Fibroblast of lung (primary cell): ENCODE measurements around the gene MRPS12. TPM values are rescaled to one million over a fixed set of nuclear protein-coding genes. Genes with fewer than 3 reads are reported as not detected.

Source experiments
- DNase-seq, 2 donors: peaks; one replicate each; pipeline versions ENCODE4 v3.0.0 to v3.0.0-alpha.2; 2010; ENCODE audit warnings: low read depth in 2 of 2
- H2AFZ ChIP-seq: 2 replicates; pipeline ENCODE4 v1.5.1; 2012; ENCODE audit warnings: low read length, control low read depth, inconsistent platforms
- H3K27ac ChIP-seq: 2 replicates; pipeline ENCODE4 v1.5.1; 2011; ENCODE audit warnings: low read length, control low read depth; ENCODE audit not compliant: insufficient read depth
- H3K27me3 ChIP-seq: 2 replicates; pipeline ENCODE4 v1.5.1; 2011; ENCODE audit warnings: mild to moderate bottlenecking, low read length; ENCODE audit not compliant: control insufficient read depth, insufficient read depth
- H3K36me3 ChIP-seq: 2 replicates; pipeline ENCODE4 v1.5.1; 2011; ENCODE audit warnings: low read length; ENCODE audit not compliant: control insufficient read depth, insufficient read depth
- H3K4me1 ChIP-seq: 2 replicates; pipeline ENCODE4 v1.5.1; 2011; ENCODE audit warnings: low read length; ENCODE audit not compliant: control insufficient read depth, insufficient read depth; ENCODE audit errors: extremely low read depth
- H3K4me2 ChIP-seq: 2 replicates; pipeline ENCODE4 v1.5.1; 2011; ENCODE audit warnings: low read length, control low read depth; ENCODE audit not compliant: insufficient read depth; ENCODE audit errors: extremely low read depth
- H3K4me3 ChIP-seq, 4 experiments: fragments of 200-600 bp in 1 of 4; sonication (generic) in 1 of 4; replicated peaks in 1 of 4; 2 replicates each; pipeline ENCODE4 v1.5.1; 2011 to 2016; ENCODE audit warnings: low read length in 4 of 4, low read depth in 3 of 4, mild to moderate bottlenecking in 3 of 4, control low read depth in 2 of 4, inconsistent platforms in 1 of 4, mixed read lengths in 1 of 4; ENCODE audit not compliant: insufficient read depth in 1 of 4; ENCODE audit errors: control extremely low read depth in 1 of 4
- H3K79me2 ChIP-seq: 2 replicates; pipeline ENCODE4 v1.5.1; 2012; ENCODE audit warnings: mild to moderate bottlenecking, low read length, inconsistent platforms; ENCODE audit not compliant: control insufficient read depth, insufficient read depth
- H3K9ac ChIP-seq: 2 replicates; pipeline ENCODE4 v1.5.1; 2011; ENCODE audit warnings: mild to moderate bottlenecking, low read length, control low read depth; ENCODE audit not compliant: insufficient read depth
- H3K9me3 ChIP-seq: 2 replicates; pipeline ENCODE4 v1.5.1; 2012; ENCODE audit warnings: low read depth, low read length; ENCODE audit not compliant: control insufficient read depth, insufficient read depth
- H4K20me1 ChIP-seq: 2 replicates; pipeline ENCODE4 v1.5.1; 2011; ENCODE audit warnings: low read length; ENCODE audit not compliant: control insufficient read depth, insufficient read depth; ENCODE audit errors: extremely low read depth
- EZH2 ChIP-seq: IDR thresholded peaks from 2 replicates; pipeline ENCODE4 v1.5.1; 2012; ENCODE audit warnings: low read length, control low read depth, mild to moderate bottlenecking; ENCODE audit errors: missing control alignments
- polyA plus RNA-seq, 2 donors: library from polyadenylated mRNA; depleted of rRNA in 1 of 2; stranded (reverse) in 1 of 2; unstranded in 1 of 2; fragments of >200 nt; gene quantifications; 2 replicates each; pipeline ENCODE4 v1.2.1, GENCODE V29; 2011 to 2012; ENCODE audit warnings: missing spikeins in 1 of 2
- total RNA-seq: library from RNA; depleted of rRNA; stranded (reverse); fragments of >200 nt; gene quantifications from 2 replicates; pipeline ENCODE4 v1.2.1, GENCODE V29; 2014
- TF ChIP-seq, protein P1 (sequence below), 2 donors: IDR thresholded peaks in 1 of 2; conservative IDR thresholded peaks in 1 of 2; 1 replicate in 1 of 2; 2 replicates in 1 of 2; pipeline ENCODE4 v1.5.1; 2011 to 2012; ENCODE audit warnings: low read length in 2 of 2, control low read depth in 1 of 2, inconsistent platforms in 1 of 2, low read depth in 1 of 2, mild to moderate bottlenecking in 1 of 2

Gene MRPS12
- total and polyA plus RNA-seq, 2 donors (not counting 1 experiment from before 2014, with no cell fraction given) = 14.7 to 21.8 TPM

DNA sequence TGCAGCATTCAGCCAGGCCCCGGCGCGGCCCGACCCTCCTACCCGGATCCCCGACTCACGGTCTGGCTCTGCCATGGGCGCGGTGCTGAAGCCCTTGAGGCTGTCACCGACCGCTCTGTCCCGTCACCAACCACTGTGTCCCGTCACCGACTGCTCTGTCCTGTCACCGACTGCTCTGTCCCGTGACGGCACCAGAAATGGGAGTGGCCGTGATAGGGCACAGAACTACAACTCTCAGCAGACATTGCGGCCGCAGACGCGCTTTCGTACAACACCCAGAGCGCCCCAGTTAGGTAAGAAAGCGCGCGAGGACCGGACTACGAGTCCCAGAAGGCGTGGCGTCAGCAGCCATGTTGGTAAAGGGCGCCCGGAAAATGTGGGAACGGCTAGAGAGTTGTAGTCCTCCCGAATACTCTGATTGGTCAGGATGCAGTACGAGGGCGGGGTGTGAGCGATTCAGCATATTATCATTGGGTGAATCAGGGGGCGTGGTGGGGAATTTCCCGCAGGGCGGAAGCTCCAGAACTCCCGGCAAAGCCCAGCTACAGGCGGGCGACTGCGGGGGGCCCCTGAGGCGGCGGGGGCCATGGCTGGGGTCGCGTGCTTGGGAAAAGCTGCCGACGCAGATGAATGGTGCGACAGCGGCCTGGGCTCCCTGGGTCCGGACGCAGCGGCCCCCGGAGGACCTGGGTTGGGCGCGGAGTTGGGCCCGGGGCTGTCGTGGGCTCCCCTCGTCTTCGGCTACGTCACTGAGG lies 31.1 kb upstream of the MRPS12 start, which contains the start of the genes NFKBIB and SIRT2:
TSS of gene NFKBIB (plus strand) at position 523 of the 755 bp plus-strand sequence. CDS start at position 587, 64 bp downstream.
TSS of gene SIRT2 (minus strand) at position 172 of the 755 bp plus-strand sequence. CDS start at position 75, 97 bp downstream.
- H4K20me1 ChIP-seq = no peaks in the 10 kb centered on the region
- TF ChIP-seq, protein P1, sequence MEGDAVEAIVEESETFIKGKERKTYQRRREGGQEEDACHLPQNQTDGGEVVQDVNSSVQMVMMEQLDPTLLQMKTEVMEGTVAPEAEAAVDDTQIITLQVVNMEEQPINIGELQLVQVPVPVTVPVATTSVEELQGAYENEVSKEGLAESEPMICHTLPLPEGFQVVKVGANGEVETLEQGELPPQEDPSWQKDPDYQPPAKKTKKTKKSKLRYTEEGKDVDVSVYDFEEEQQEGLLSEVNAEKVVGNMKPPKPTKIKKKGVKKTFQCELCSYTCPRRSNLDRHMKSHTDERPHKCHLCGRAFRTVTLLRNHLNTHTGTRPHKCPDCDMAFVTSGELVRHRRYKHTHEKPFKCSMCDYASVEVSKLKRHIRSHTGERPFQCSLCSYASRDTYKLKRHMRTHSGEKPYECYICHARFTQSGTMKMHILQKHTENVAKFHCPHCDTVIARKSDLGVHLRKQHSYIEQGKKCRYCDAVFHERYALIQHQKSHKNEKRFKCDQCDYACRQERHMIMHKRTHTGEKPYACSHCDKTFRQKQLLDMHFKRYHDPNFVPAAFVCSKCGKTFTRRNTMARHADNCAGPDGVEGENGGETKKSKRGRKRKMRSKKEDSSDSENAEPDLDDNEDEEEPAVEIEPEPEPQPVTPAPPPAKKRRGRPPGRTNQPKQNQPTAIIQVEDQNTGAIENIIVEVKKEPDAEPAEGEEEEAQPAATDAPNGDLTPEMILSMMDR (conservative IDR thresholded peaks at IDR 0.05 in 1 of 2, IDR thresholded peaks at IDR 0.05 in 1 of 2; ENCODE audit: low read depth in 1 of 2, low read length in 2 of 2) = no peak
- TF ChIP-seq EZH2 = no peak
- peak within 1 kb of the TSS; percentile 77 for H3K9ac ChIP-seq
- DNase-seq = peak; percentile 99
- no peaks in the 10 kb centered on the region for H3K27me3 ChIP-seq
- peak within 1 kb of the TSS; percentile 89 for H3K4me2 ChIP-seq
- no peaks in the 10 kb centered on the region for H3K9me3 ChIP-seq
- H3K4me3 ChIP-seq = peak within 1 kb of the TSS; percentile 55 to 92 (median 78)
- peak within 1 kb of the TSS; percentile 80 for H3K27ac ChIP-seq
- H3K79me2 ChIP-seq = peaks cover 5% of the 10 kb centered on the region
- H2AFZ ChIP-seq = peak within 1 kb of the TSS; percentile 84
- H3K4me1 ChIP-seq = no peaks in the 10 kb centered on the region
- no peaks in the 10 kb centered on the region for H3K36me3 ChIP-seq

GRCh38 chr19:38900202-38900629 lies 30.5 kb upstream of the MRPS12 start:
- Histone ChIP-seq H3K4me3 (peak overlapping the region; percentile 50 to 82 (median 78)), H3K27me3 (no peaks in the 10 kb centered on the region), H3K4me1 (no peaks in the 10 kb centered on the region), H4K20me1 (no peaks in the 10 kb centered on the region), H3K4me2 (peak overlapping the region; percentile 89), H3K36me3 (peaks cover under 1% of the 10 kb centered on the region), H3K9me3 (no peaks in the 10 kb centered on the region), H3K27ac (peak overlapping the region; percentile 80), H3K9ac (peak overlapping the region; percentile 77), H2AFZ (peak overlapping the region; percentile 82), H3K79me2 (peaks cover 5% of the 10 kb centered on the region)
- DNase-seq = no peak
- TF ChIP-seq, protein P1 (conservative IDR thresholded peaks at IDR 0.05 in 1 of 2, IDR thresholded peaks at IDR 0.05 in 1 of 2; ENCODE audit: low read depth in 1 of 2, low read length in 2 of 2) = no peak
- no peak for TF ChIP-seq EZH2

- H3K9me3 ChIP-seq = no peaks in the 10 kb centered on the region
- no peak overlapping the region for H3K27ac ChIP-seq
- no peaks in the 10 kb centered on the region for H3K27me3 ChIP-seq
- H3K79me2 ChIP-seq = peaks cover 5% of the 10 kb centered on the region
- peak overlapping the region; percentile 89 for H3K4me2 ChIP-seq
- H3K36me3 ChIP-seq = peaks cover 3% of the 10 kb centered on the region
- TF ChIP-seq, protein P1 (conservative IDR thresholded peaks at IDR 0.05 in 1 of 2, IDR thresholded peaks at IDR 0.05 in 1 of 2; ENCODE audit: low read depth in 1 of 2, low read length in 2 of 2) = no peak
- TF ChIP-seq EZH2 = no peak
- no peak overlapping the region for H3K9ac ChIP-seq
- no peak for DNase-seq
- H3K4me1 ChIP-seq = no peaks in the 10 kb centered on the region
- H3K4me3 ChIP-seq = peak overlapping the region; percentile 34 to 82 (median 78)
- no peak overlapping the region for H2AFZ ChIP-seq
- no peaks in the 10 kb centered on the region for H4K20me1 ChIP-seq
These were observed 30.0 kb upstream of the MRPS12 start for GRCh38 chr19:38900743-38901190.
